HCT116 (cell line): ENCODE measurements around the gene ABHD2. TPM values are rescaled to one million over a fixed set of nuclear protein-coding genes. Genes with fewer than 3 reads are reported as not detected.
"Not testable (repeated sequence)": the region's sequence is repeated elsewhere in the genome, so short reads cannot be mapped to it uniquely, and the experiment has no call there.

ENCODE experiments used
- ATAC-seq: fragments of 200-7000 bp; cut with Tn5 transposase; 2 replicates; pipeline ENCODE4 v1.9.1; 2020; ENCODE audit warnings: mild to moderate bottlenecking, moderate library complexity
- BruUV-seq: library from RNA; stranded (reverse); fragments of 400-500 nt; replicated peaks from 2 replicates; lab custom pipeline; 2021; lab: Mats Ljungman, UMichigan
- CTCF ChIA-PET: fragments of 300-600 bp; sonication (Branson Sonifier 250); formaldehyde crosslinking; loops from one replicate; lab custom pipeline; 2021; ENCODE audit warnings: antibody characterized with exemption; lab: Charles Lee
- POLR2A ChIA-PET: fragments of 300-600, 350-600 bp; sonication (Branson Sonifier 250); formaldehyde crosslinking; loops from one replicate; lab custom pipeline; 2021; ENCODE audit warnings: antibody characterized with exemption; lab: Charles Lee
- RAD21 ChIA-PET, 2 experiments: fragments of 300-600 bp; sonication (Branson Sonifier 250); formaldehyde crosslinking; loops; one replicate each; lab custom pipeline; 2023; ENCODE audit warnings: low total read pairs in 2 of 2; ENCODE audit not compliant: uncharacterized antibody in 2 of 2, unreplicated experiment in 2 of 2, low non-redundant PET in 1 of 2; lab: Charles Lee
- DNase-seq: peaks from one replicate; pipeline ENCODE4 v3.0.0-alpha.2; 2010; ENCODE audit warnings: low read depth, low spot score
- H2AFZ ChIP-seq: fragments of 200-600 bp; shearing (Covaris generic), sonication (generic); 2 replicates; pipeline ENCODE4 v1.6.1; 2017; ENCODE audit warnings: low read depth, mixed run types, mixed read lengths, antibody characterized with exemption, low read length; ENCODE audit not compliant: poor library complexity, severe bottlenecking
- H3K27ac ChIP-seq: 2 replicates; pipeline ENCODE4 v1.5.1; 2012; ENCODE audit warnings: low read depth, low read length
- H3K27me3 ChIP-seq: fragments of 200-600 bp; sonication (generic); 2 replicates; pipeline ENCODE4 v1.6.1; 2016; ENCODE audit warnings: mixed run types, low read length, mixed read lengths; ENCODE audit not compliant: insufficient read depth
- H3K36me3 ChIP-seq, 2 experiments: fragments of 200-500 bp in 1 of 2; fragments of 200-600 bp in 1 of 2; sonication (Bioruptor generic) in 1 of 2; sonication (generic) in 1 of 2; 2 replicates each; pipeline versions ENCODE4 v1.5.1 to v1.6.1; 2014 to 2016; ENCODE audit warnings: low read length in 2 of 2, inconsistent platforms in 1 of 2, mixed read lengths in 1 of 2, mixed run types in 1 of 2; ENCODE audit not compliant: insufficient read depth in 2 of 2, control insufficient read depth in 1 of 2
- H3K4me1 ChIP-seq, 2 experiments: fragments of 200-600 bp in 1 of 2; sonication (generic) in 1 of 2; 2 replicates each; pipeline versions ENCODE4 v1.5.1 to v1.6.1; 2012 to 2017; ENCODE audit warnings: low read length in 2 of 2, inconsistent platforms in 1 of 2, mild to moderate bottlenecking in 1 of 2, mixed read lengths in 1 of 2, mixed run types in 1 of 2, moderate library complexity in 1 of 2; ENCODE audit not compliant: insufficient read depth in 2 of 2, control insufficient read depth in 1 of 2
- H3K4me2 ChIP-seq: fragments of 200-600 bp; sonication (generic); 2 replicates; pipeline ENCODE4 v1.6.1; 2017; ENCODE audit warnings: mixed run types, low read length, mixed read lengths
- H3K4me3 ChIP-seq, 2 experiments: fragments of 200-600 bp in 1 of 2; sonication (generic) in 1 of 2; replicated peaks in 1 of 2; 2 replicates each; pipeline ENCODE4 v1.5.1; 2011 to 2016; ENCODE audit warnings: low read length in 2 of 2, control low read depth in 1 of 2, low read depth in 1 of 2, mild to moderate bottlenecking in 1 of 2, mixed read lengths in 1 of 2, mixed run types in 1 of 2
- H3K79me2 ChIP-seq: fragments of 200-600 bp; sonication (generic); 2 replicates; pipeline ENCODE4 v1.6.1; 2017; ENCODE audit warnings: mild to moderate bottlenecking, mixed run types, low read length, moderate library complexity, mixed read lengths; ENCODE audit not compliant: insufficient read depth
- H3K9ac ChIP-seq: fragments of 200-600 bp; sonication (generic); 2 replicates; pipeline ENCODE4 v1.6.1; 2016; ENCODE audit warnings: low read length, mixed read lengths
- H3K9me2 ChIP-seq: fragments of 200-600 bp; sonication (generic), shearing (Covaris generic); 2 replicates; pipeline ENCODE4 v1.6.1; 2017; ENCODE audit warnings: mixed run types, mild to moderate bottlenecking, moderate library complexity; ENCODE audit not compliant: insufficient read depth
- H3K9me3 ChIP-seq, 2 experiments: fragments of 200-500 bp in 1 of 2; fragments of 200-600 bp in 1 of 2; sonication (Bioruptor generic) in 1 of 2; sonication (generic) in 1 of 2; 2 replicates each; pipeline ENCODE4 v1.6.1; 2014 to 2017; ENCODE audit warnings: low read length in 2 of 2, mixed read lengths in 2 of 2, inconsistent platforms in 1 of 2, low read depth in 1 of 2, mild to moderate bottlenecking in 1 of 2, mixed run types in 1 of 2, moderate library complexity in 1 of 2; ENCODE audit not compliant: control insufficient read depth in 1 of 2, insufficient read depth in 1 of 2
- H4K20me1 ChIP-seq: fragments of 200-600 bp; sonication (generic), shearing (Covaris generic); 2 replicates; pipeline ENCODE4 v1.6.1; 2017; ENCODE audit warnings: mixed run types, mild to moderate bottlenecking, moderate library complexity; ENCODE audit not compliant: insufficient read depth
- CBX3 ChIP-seq: IDR thresholded peaks from 2 replicates; pipeline ENCODE4 v1.6.1; 2012; ENCODE audit warnings: low read depth
- CEBPB ChIP-seq: IDR thresholded peaks from 2 replicates; pipeline ENCODE4 v1.6.1; 2012; ENCODE audit warnings: low read depth
- CTCF ChIP-seq, 3 experiments: fragments of 200-600 bp in 1 of 3; sonication (generic) in 1 of 3; IDR thresholded peaks in 2 of 3; conservative IDR thresholded peaks in 1 of 3; 2 replicates each; pipeline ENCODE4 v1.5.1; 2012 to 2017; ENCODE audit warnings: low read depth in 2 of 3, low read length in 2 of 3, antibody characterized with exemption in 1 of 3, borderline replicate concordance in 1 of 3, control low read depth in 1 of 3, mild to moderate bottlenecking in 1 of 3, mixed read lengths in 1 of 3, mixed run types in 1 of 3, moderate library complexity in 1 of 3; ENCODE audit not compliant: insufficient read depth in 1 of 3
- EZH2phosphoT487 ChIP-seq: fragments of 200-600 bp; IDR thresholded peaks from 2 replicates; pipeline ENCODE4 v1.6.1; 2018; ENCODE audit warnings: antibody characterized with exemption, borderline replicate concordance
- FOSL1 ChIP-seq: IDR thresholded peaks from 2 replicates; pipeline ENCODE4 v1.6.1; 2012; ENCODE audit warnings: low read depth
- JUND ChIP-seq: IDR thresholded peaks from 2 replicates; pipeline ENCODE4 v1.6.1; 2012
- POLR2A ChIP-seq: IDR thresholded peaks from 2 replicates; pipeline ENCODE4 v1.7.0; 2011; ENCODE audit warnings: borderline replicate concordance; ENCODE audit not compliant: insufficient read depth, insufficient read length; ENCODE audit errors: extremely low read depth
- POLR2AphosphoS5 ChIP-seq: IDR thresholded peaks from 2 replicates; pipeline ENCODE4 v1.6.1; 2011; ENCODE audit warnings: mild to moderate bottlenecking, low read depth, low read length, moderate library complexity
- RAD21 ChIP-seq: IDR thresholded peaks from 2 replicates; pipeline ENCODE4 v1.6.1; 2012; ENCODE audit warnings: low read depth, mild to moderate bottlenecking
- SP1 ChIP-seq: IDR thresholded peaks from 2 replicates; pipeline ENCODE4 v1.6.1; 2012; ENCODE audit warnings: low read depth
- intact Hi-C: fragments of 100-400 bp; cut with micrococcal nuclease; formaldehyde crosslinking; loops from 2 replicates; pipeline ENCODE4 v1.10.0; 2022
- total RNA-seq: library from RNA; stranded (reverse); gene quantifications from one replicate; pipeline ENCODE4 v1.2.1, GENCODE V29; 2021; ENCODE audit not compliant: unreplicated experiment

Gene ABHD2
- total RNA-seq, 1 experiment from 2014 or later, result 40.8 TPM

GRCh38 chr15:89135387-89136077 lies 47.3 kb downstream of the ABHD2 start:
- ATAC-seq, H3K9me2 ChIP-seq, H3K4me3 ChIP-seq, H3K9ac ChIP-seq, DNase-seq, CTCF ChIA-PET, H2AFZ ChIP-seq, H3K36me3 ChIP-seq, H3K27ac ChIP-seq, POLR2A ChIA-PET, H3K4me1 ChIP-seq, H4K20me1 ChIP-seq, H3K4me2 ChIP-seq, RAD21 ChIA-PET, H3K79me2 ChIP-seq, H3K9me3 ChIP-seq, BruUV-seq, H3K27me3 ChIP-seq: not testable (repeated sequence)
- intact Hi-C loops, result loop anchor here (5.0 kb wide), 1 partner anchor 42 kb away; no protein-coding TSS in a partner anchor

- no TSS peak for BruUV-seq
- H3K27me3 ChIP-seq, result no peaks in the 10 kb centered on the region
- RAD21 ChIA-PET, result no interaction called here
- TF ChIP-seq CBX3, result no peak
- TF ChIP-seq JUND, result no peak
- TF ChIP-seq CEBPB, result no peak
- no peak for TF ChIP-seq CTCF (IDR thresholded peaks at IDR 0.05 in 2 of 3, conservative IDR thresholded peaks at IDR 0.05 in 1 of 3; ENCODE audit: borderline replicate concordance in 1 of 3, insufficient read depth in 1 of 3, low read depth in 2 of 3, low read length in 2 of 3)
- TF ChIP-seq POLR2AphosphoS5, result no peak
- no peak for TF ChIP-seq RAD21
- no peak for TF ChIP-seq SP1
- no peak for TF ChIP-seq POLR2A
- no peak for TF ChIP-seq EZH2phosphoT487
- no peak for TF ChIP-seq FOSL1
- no peak overlapping the region for H3K9ac ChIP-seq
- DNase-seq (no peak), ATAC-seq (no peak)
- H3K79me2 ChIP-seq, result no peaks in the 10 kb centered on the region
- intact Hi-C loops, result loop anchor here (5.0 kb wide), 1 partner anchor 41 kb away; no protein-coding TSS in a partner anchor
- no peak overlapping the region for H3K27ac ChIP-seq
- no peaks in the 10 kb centered on the region for H3K9me2 ChIP-seq
- POLR2A ChIA-PET, result no interaction called here
- no peaks in the 10 kb centered on the region for H3K9me3 ChIP-seq
- H3K4me2 ChIP-seq, result no peak overlapping the region
- CTCF ChIA-PET, result no interaction called here
- no peaks in the 10 kb centered on the region for H4K20me1 ChIP-seq
- no peaks in the 10 kb centered on the region for H3K4me1 ChIP-seq
- H3K4me3 ChIP-seq, result no peak overlapping the region
- no peak overlapping the region for H2AFZ ChIP-seq
- H3K36me3 ChIP-seq, result no peaks in the 10 kb centered on the region
Measured at GRCh38 chr15:89136078-89136806, 48.0 kb downstream of the ABHD2 start.
